ENCODE data around the gene TM9SF1.
"Not testable (repeated sequence)": the region's sequence is repeated elsewhere in the genome, so short reads cannot be mapped to it uniquely, and the experiment has no call there.

TM9SF1 gene

DNA sequence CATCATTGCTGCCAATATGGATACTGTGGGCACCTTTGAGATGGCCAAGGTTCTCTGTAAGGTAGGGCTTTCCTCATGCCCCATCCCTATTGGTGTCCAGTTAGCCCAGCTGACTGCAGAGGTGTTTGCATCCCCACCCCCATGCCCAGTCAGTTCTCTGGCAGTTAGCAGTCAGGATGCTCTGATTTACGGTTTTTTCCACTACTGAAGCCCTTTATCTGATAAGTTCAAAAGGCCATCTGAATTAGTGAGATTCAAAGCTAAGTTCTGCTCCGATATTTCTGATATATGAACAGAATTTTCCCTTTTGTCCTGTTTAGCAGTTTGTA, 38.3 kb upstream of the TM9SF1 start:
- H3K4me3 ChIP-seq (ENCODE audit: low read length): peak overlapping the region; percentile 91
- peak overlapping the region; percentile 25 for H3K9ac ChIP-seq (ENCODE audit: low read length)
- peaks cover 15% of the 10 kb centered on the region for H3K36me3 ChIP-seq (ENCODE audit: control insufficient read depth, insufficient read depth, low read length)
- peak overlapping the region; percentile 93 for H3K27ac ChIP-seq (ENCODE audit: low read depth, low read length)
- H3K4me1 ChIP-seq (ENCODE audit: control insufficient read depth, insufficient read depth, low read length): peaks cover 13% of the 10 kb centered on the region
- H3K27me3 ChIP-seq (ENCODE audit: control insufficient read depth, insufficient read depth, low read length): no peaks in the 10 kb centered on the region

DNA sequence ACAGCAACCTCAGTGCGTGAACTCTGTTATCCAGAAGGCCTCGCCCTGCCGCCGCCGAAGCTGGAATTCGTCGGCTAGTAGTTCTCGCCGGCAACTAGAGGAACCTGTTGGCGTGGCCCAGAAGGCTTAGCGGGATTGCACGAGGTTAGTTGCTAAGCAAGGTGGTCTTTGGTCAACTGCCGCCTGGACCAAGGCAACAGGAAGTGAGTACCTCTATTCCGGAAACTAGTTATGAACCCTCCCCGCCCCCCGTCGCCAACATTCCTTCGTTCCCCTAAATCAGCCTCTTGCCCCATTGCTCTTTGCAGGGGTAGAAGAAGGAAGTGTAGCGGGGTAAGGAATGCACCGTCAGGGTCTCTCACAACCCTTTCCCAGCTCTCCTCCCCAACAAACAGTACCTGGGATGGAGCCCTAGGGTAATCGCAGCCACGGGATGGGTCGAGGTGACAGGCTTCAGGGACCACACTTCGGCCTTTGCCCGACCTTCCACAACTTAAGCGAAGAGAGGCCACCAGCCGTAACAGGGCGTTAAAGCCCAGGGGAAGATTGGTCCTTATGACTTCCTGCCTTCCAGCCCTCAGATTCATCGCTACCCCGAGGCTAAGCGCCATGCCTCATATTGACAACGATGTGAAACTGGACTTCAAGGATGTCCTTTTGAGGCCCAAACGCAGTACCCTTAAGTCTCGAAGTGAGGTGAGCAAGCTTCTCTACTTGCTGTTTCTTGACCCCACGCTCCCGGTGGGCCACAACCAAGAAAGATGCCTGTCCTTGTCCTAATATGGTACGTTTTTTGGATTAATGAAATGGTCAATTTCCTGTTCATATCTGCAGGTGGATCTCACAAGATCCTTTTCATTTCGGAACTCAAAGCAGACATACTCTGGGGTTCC, 37.6 kb upstream of the TM9SF1 start, which contains the start of gene GMPR2:
TSS of gene GMPR2 (plus strand) at position 285 of the 893 bp plus-strand sequence. CDS start at position 610, 325 bp downstream.
- H3K27ac ChIP-seq (ENCODE audit: low read depth, low read length): peak within 1 kb of the TSS; percentile 93
- H3K4me1 ChIP-seq (ENCODE audit: control insufficient read depth, insufficient read depth, low read length): peaks cover 13% of the 10 kb centered on the region
- peak within 1 kb of the TSS; percentile 91 for H3K4me3 ChIP-seq (ENCODE audit: low read length)
- peak within 1 kb of the TSS; percentile 84 for H3K9ac ChIP-seq (ENCODE audit: low read length)
- no peaks in the 10 kb centered on the region for H3K27me3 ChIP-seq (ENCODE audit: control insufficient read depth, insufficient read depth, low read length)
- peaks cover 9% of the 10 kb centered on the region for H3K36me3 ChIP-seq (ENCODE audit: control insufficient read depth, insufficient read depth, low read length)

DNA sequence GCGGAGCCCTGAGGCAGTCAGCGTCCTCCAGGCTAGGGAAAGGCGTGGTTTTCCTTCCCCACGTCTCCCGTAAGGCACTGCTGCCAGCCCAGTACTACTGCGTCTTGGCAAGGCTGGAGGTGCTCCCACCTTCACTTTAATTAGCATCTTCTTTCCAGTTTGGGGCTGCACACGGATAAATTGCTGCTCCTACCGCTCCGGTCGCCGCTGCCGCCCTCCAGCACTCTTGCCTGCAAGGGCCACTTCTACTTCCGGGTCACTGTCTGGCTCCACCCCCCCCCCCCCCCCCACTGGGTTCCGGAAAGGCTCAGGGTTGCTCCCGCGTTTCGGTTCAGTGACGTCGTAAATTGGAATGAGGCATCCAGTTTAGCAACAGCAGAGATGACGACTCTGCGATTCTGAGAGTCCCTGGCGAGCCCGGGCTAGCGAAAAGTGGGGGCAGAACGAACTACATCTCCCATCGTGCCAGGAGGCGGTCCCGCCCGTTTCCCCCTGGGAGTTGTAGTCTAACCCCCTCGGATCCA, 36.9 kb upstream of the TM9SF1 start, which contains the start of gene NEDD8:
TSS of gene NEDD8 (minus strand) at position 247 of the 524 bp plus-strand sequence. CDS start at position 147, 100 bp downstream.
- Histone ChIP-seq H3K36me3 (ENCODE audit: control insufficient read depth, insufficient read depth, low read length) (peaks cover 7% of the 10 kb centered on the region), H3K9ac (ENCODE audit: low read length) (peak within 1 kb of the TSS; percentile 84), H3K27me3 (ENCODE audit: control insufficient read depth, insufficient read depth, low read length) (no peaks in the 10 kb centered on the region), H3K27ac (ENCODE audit: low read depth, low read length) (peak within 1 kb of the TSS; percentile 93), H3K4me3 (ENCODE audit: low read length) (peak within 1 kb of the TSS; percentile 91), H3K4me1 (ENCODE audit: control insufficient read depth, insufficient read depth, low read length) (peaks cover 13% of the 10 kb centered on the region)

DNA sequence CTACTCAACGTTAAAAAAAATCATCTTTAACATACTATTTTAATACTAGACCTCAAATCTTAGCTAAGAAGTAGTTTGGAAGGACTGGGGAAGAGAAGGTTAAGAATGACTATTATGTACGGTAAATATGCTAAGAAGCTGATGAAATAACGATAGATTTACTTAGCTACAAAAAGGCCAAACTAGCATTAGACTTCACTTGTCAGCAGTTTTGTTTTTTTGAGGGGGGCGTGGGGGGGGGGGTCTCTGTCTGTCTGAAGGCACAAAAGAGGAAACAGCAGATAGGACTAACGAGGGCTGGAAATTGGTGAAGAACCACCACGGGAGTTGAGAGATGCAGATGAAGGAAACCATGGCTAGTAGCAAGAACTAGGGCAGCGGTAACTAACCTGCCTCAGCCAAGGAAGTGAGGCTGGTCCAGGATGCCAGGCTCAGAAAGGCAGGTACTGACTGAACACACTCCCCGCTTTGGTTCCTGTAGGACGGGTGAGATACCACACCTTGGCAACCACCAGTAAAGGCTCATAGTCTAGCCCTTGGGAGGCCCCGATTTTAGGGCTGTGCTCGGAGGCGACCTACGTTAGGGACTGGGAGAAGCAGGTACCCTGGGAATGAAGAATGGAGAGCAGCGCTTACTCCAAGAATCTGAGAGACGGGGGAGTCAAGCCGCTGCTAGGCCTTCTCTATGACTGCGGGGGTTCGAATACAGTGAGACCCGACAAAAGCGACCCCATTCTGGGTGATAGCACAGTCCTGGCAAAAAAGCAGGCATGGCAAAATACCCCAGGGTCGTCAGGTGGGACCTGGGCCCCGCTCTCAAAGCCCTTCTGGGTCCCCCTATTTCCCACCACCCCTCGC, 36.3 kb upstream of the TM9SF1 start:
- Histone ChIP-seq H3K27ac (ENCODE audit: low read depth, low read length) (peak overlapping the region; percentile 93), H3K4me1 (ENCODE audit: control insufficient read depth, insufficient read depth, low read length) (peaks cover 13% of the 10 kb centered on the region), H3K36me3 (ENCODE audit: control insufficient read depth, insufficient read depth, low read length) (peaks cover 3% of the 10 kb centered on the region), H3K27me3 (ENCODE audit: control insufficient read depth, insufficient read depth, low read length) (no peaks in the 10 kb centered on the region), H3K4me3 (ENCODE audit: low read length) (peak overlapping the region; percentile 91), H3K9ac (ENCODE audit: low read length) (peak overlapping the region; percentile 54)

DNA sequence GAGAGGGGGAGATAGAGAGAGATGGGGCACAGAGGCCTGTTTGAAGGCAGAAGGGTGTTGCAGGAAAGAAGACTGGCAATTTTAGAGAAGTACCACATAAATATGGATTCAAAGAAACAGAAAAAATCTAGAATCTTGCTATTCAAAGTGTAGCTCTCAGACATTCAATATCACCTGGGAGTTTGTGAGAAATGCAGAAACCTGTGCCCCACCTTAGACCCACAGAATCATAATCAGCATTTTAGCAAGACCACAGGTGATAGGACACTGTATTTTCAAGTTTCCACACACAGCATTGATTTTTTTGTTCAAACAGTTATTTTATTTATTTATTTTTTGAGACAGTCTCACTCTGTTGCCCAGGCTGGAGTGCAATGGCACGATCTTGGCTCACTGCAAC, 33.7 kb upstream of the TM9SF1 start:
- Histone ChIP-seq H3K27ac (ENCODE audit: low read depth, low read length) (no peak overlapping the region), H3K36me3 (ENCODE audit: control insufficient read depth, insufficient read depth, low read length) (no peaks in the 10 kb centered on the region), H3K4me1 (ENCODE audit: control insufficient read depth, insufficient read depth, low read length) (peaks cover 13% of the 10 kb centered on the region), H3K9ac (ENCODE audit: low read length) (no peak overlapping the region), H3K4me3 (ENCODE audit: low read length) (no peak overlapping the region), H3K27me3 (ENCODE audit: control insufficient read depth, insufficient read depth, low read length) (no peaks in the 10 kb centered on the region)

DNA sequence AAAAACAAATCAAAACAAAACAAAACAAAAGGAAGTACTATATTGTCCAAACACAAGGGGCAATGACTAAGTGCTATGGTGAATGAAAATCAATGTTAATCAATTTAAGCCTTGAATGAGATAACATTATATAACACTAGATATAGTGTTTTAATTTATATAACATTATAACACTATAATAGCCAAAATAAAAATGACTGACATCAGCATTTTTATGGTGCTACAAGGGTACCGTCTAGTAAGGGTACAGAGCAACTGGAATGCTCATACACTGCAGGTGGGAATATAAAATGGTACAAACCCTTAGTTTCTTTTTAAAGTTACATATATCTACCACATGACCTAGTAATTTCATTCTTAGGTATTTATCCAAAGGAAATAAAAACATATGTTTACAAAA, 31.2 kb upstream of the TM9SF1 start:
- no peak overlapping the region for H3K27ac ChIP-seq (ENCODE audit: low read depth, low read length)
- no peaks in the 10 kb centered on the region for H3K36me3 ChIP-seq (ENCODE audit: control insufficient read depth, insufficient read depth, low read length)
- no peaks in the 10 kb centered on the region for H3K27me3 ChIP-seq (ENCODE audit: control insufficient read depth, insufficient read depth, low read length)
- H3K4me3 ChIP-seq (ENCODE audit: low read length): no peak overlapping the region
- H3K4me1 ChIP-seq (ENCODE audit: control insufficient read depth, insufficient read depth, low read length): peaks cover 4% of the 10 kb centered on the region
- no peak overlapping the region for H3K9ac ChIP-seq (ENCODE audit: low read length)

DNA sequence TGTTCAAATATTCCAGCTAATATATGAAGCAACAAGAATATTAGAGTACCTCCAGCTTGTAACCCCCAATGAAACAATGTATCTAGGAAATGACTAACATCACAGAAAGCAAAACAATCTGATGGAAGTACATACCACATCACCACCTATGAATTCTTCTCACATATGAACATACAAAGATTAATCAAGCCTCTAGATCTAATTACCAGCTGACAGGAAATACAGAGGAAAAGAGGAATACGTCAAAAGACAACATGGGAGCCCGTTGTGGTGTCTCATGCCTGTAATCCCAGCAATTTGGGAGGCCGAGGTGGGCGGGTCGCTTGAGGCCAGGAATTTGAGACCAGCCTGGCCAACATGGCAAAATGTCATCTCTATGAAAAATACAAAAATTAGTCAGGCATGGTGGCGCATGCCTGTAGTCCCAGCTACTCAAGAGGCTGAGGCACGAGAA, 29.4 kb upstream of the TM9SF1 start:
- Histone ChIP-seq H3K36me3 (ENCODE audit: control insufficient read depth, insufficient read depth, low read length) (no peaks in the 10 kb centered on the region), H3K4me3 (ENCODE audit: low read length) (no peak overlapping the region), H3K9ac (ENCODE audit: low read length) (no peak overlapping the region), H3K27ac (ENCODE audit: low read depth, low read length) (no peak overlapping the region), H3K27me3 (ENCODE audit: control insufficient read depth, insufficient read depth, low read length) (no peaks in the 10 kb centered on the region), H3K4me1 (ENCODE audit: control insufficient read depth, insufficient read depth, low read length) (no peaks in the 10 kb centered on the region)

DNA sequence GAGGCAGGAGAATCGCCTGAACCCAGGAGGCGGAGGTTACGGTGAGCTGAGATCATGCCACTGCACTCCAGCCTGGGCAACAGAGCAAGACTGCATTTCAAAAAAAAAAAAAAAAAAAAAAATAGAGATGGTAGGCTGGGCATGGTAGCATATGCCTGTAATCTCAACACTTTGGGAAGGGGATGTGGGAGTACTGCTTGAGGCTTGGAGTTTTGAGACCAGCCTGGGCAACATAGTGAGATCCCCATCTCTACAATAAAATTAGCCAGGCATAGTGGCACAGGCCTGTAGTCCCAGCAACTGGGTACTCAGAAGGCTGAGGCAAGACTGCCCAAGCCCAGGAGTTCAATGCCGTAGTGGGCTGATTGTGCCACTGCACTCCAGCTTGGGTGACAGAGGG, 27.7 kb upstream of the TM9SF1 start:
- not testable (repeated sequence) for H3K9ac ChIP-seq (ENCODE audit: low read length); H3K4me1 ChIP-seq (ENCODE audit: control insufficient read depth, insufficient read depth, low read length); H3K4me3 ChIP-seq (ENCODE audit: low read length); H3K27ac ChIP-seq (ENCODE audit: low read depth, low read length); H3K27me3 ChIP-seq (ENCODE audit: control insufficient read depth, insufficient read depth, low read length); H3K36me3 ChIP-seq (ENCODE audit: control insufficient read depth, insufficient read depth, low read length)

DNA sequence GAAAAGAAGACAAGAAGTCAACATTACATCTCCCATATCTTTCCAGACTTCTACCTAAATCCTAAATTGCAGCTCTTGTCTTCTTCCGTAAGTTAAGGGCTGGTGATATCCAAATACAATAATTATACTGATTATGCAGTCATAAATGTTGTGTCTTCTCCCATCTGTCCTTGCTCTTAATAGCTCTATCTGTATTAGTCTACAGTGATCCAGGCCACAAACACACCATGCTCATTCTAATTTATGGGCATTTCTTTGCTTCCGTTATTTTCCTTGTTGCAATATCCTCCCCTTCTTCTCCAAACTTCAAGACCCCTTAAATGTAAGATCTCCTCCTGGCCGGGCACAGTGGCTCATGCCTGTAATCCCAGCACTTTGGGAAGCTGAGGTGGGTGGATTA, 24.3 kb upstream of the TM9SF1 start:
- no peak overlapping the region for H3K9ac ChIP-seq (ENCODE audit: low read length)
- no peaks in the 10 kb centered on the region for H3K27me3 ChIP-seq (ENCODE audit: control insufficient read depth, insufficient read depth, low read length)
- H3K27ac ChIP-seq (ENCODE audit: low read depth, low read length): no peak overlapping the region
- H3K4me1 ChIP-seq (ENCODE audit: control insufficient read depth, insufficient read depth, low read length): no peaks in the 10 kb centered on the region
- no peaks in the 10 kb centered on the region for H3K36me3 ChIP-seq (ENCODE audit: control insufficient read depth, insufficient read depth, low read length)
- no peak overlapping the region for H3K4me3 ChIP-seq (ENCODE audit: low read length)

DNA sequence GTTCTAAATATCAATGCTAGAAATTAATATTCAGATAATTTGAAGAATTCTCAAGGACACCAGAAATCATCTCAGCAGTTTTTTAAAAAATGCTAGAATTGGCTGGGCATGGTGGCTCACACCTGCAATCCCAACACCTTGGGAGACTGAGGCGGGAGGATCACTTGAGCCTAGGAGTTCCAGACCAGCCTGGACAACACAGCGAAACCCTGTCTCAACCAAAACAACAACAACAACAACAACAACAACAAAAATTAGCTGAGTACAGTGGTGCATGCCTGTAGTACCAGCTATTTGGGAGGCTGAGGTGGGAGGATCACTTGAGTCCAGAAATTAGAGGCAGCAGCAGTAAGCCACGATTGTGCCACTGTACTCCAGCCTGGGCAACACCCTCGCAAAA, 23.8 kb upstream of the TM9SF1 start:
- Histone ChIP-seq H3K4me1 (ENCODE audit: control insufficient read depth, insufficient read depth, low read length) (no peaks in the 10 kb centered on the region), H3K4me3 (ENCODE audit: low read length) (no peak overlapping the region), H3K36me3 (ENCODE audit: control insufficient read depth, insufficient read depth, low read length) (no peaks in the 10 kb centered on the region), H3K27ac (ENCODE audit: low read depth, low read length) (no peak overlapping the region), H3K9ac (ENCODE audit: low read length) (no peak overlapping the region), H3K27me3 (ENCODE audit: control insufficient read depth, insufficient read depth, low read length) (no peaks in the 10 kb centered on the region)

DNA sequence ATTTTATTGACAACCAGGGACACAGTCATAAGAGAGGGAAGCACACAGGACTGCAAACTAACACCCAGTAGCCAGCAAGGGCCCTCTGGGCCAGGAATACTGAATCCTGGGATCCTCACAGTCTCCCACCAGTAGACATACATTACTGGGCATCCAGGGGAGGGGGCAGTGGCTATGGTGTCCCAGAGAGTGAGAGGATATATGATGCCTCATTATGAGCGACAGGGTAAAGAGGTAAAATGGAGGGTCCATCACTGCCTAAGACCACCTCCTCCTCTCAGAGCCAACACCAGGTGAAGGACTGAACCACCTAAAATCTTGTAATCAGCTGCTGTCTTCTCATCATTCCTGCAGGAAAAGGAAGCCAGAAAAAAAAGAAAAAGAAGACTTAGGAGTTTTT, 21.6 kb upstream of the TM9SF1 start:
- H3K27ac ChIP-seq (ENCODE audit: low read depth, low read length); H3K27me3 ChIP-seq (ENCODE audit: control insufficient read depth, insufficient read depth, low read length): not testable (repeated sequence)

DNA sequence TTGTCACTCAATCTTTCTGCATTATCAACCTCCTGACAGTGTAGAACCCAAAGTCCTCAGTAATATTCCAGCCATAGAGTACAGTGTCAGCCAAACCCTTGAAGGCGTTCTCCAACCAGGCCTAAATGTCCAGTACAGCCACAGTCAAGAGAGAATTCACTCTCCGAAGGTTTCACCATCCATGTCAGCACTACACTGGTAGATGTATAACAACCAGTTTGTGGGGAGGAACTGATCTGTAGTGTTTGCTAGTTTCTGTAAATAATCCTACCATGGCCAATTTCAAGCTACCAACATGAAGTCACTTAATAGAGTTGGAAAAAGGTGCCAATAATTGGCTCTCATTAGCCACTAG, 21.1 kb upstream of the TM9SF1 start:
- peak overlapping the region; percentile 80 for H3K4me3 ChIP-seq (ENCODE audit: low read length)
- H3K27me3 ChIP-seq (ENCODE audit: control insufficient read depth, insufficient read depth, low read length): no peaks in the 10 kb centered on the region
- no peak overlapping the region for H3K9ac ChIP-seq (ENCODE audit: low read length)
- H3K27ac ChIP-seq (ENCODE audit: low read depth, low read length): peak overlapping the region; percentile 84
- H3K36me3 ChIP-seq (ENCODE audit: control insufficient read depth, insufficient read depth, low read length): peaks cover 1% of the 10 kb centered on the region
- peaks cover 4% of the 10 kb centered on the region for H3K4me1 ChIP-seq (ENCODE audit: control insufficient read depth, insufficient read depth, low read length)

More for the DNA sequence above, 21.6 kb upstream of the TM9SF1 start:
- H3K4me3 ChIP-seq (ENCODE audit: low read length); H3K9ac ChIP-seq (ENCODE audit: low read length); H3K4me1 ChIP-seq (ENCODE audit: control insufficient read depth, insufficient read depth, low read length); H3K36me3 ChIP-seq (ENCODE audit: control insufficient read depth, insufficient read depth, low read length): not testable (repeated sequence)

Measured in rectal smooth muscle tissue (tissue), 1 donor.